ENCODE measurements around the gene L3MBTL4.

GRCh38 chr18:6311456-6312215, 103.1 kb downstream of the L3MBTL4 start:
- TF ChIP-seq POLR2A (IDR thresholded peaks at IDR 0.05) (no peak), EP300 (IDR thresholded peaks at IDR 0.05) (no peak)

Measured in sigmoid colon (tissue), 4 donors.